Measurements from ENCODE around the gene TMEM164.
"Not testable (repeated sequence)": the region's sequence is repeated elsewhere in the genome, so short reads cannot be mapped to it uniquely, and the experiment has no call there.

TMEM164 gene

DNA sequence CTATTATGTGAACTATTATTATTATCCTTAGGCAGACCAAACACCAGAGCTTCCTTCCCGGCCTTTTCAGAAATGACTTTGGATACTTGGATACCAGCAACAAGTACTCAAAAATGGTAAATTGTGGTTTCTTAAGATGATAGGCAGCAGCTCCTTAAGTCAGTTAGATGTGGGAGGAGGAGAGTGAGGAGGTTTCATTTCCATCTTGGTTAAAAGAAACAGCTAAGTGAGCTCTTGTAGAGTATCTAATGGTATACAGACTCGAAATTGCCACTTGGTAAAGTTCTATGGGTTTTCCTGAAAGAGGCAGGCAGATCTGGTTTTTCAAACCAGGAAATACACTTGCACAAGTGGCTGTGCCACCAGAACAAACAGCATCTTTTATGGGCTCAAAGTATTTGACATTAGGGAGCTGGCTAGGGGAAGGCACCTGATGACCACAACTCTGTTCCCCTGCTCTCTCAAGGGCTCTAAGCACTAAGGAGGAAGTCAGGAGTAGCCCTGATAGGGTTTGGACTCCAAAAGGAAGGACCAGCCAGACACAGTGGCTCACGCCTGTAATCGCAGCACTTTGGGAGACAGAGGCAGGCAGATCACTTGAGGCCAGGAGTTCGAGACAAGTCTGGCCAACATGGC is 130.9 kb downstream of the TMEM164 start:
- no peak for DNase-seq (ENCODE audit: low read depth)

DNA sequence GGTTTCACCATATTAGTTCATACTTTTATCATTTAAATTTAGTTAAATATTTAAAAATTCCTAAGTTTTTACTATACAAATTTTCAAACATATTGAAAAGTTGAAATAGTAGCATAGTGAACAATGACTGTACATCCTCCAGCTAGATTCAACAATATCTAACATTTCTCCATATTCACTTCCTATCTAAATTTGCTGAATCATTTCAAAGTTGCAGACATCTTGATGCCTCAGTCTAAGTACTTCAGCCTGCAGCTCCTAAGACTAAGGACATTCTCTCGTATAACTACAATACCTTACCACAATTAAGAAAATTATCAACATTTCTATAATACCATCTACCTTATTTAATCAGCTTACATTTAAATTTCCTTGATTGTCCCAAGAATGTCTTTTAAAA is 132.7 kb downstream of the TMEM164 start:
- no peak for DNase-seq (ENCODE audit: low read depth)

DNA sequence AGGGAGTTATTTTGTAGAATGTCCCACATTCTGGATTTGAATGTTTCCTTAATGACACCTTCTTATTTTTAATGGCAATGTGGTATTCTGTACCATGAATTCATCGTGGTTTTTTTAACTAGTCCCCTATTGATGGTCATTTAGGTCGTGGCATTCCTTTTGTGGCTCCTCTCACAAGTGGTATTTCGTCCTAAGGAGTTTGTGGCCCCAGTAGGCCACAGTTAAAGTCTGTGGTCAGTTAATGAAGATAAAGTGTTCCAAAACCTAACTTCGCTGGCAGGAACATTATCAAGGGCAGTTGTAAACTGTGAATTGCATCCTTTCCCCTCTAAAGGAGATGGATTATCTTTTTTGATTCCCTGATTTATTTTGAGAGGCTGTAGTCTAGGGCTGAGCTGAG is 133.2 kb downstream of the TMEM164 start:
- no peak for DNase-seq (ENCODE audit: low read depth)

DNA sequence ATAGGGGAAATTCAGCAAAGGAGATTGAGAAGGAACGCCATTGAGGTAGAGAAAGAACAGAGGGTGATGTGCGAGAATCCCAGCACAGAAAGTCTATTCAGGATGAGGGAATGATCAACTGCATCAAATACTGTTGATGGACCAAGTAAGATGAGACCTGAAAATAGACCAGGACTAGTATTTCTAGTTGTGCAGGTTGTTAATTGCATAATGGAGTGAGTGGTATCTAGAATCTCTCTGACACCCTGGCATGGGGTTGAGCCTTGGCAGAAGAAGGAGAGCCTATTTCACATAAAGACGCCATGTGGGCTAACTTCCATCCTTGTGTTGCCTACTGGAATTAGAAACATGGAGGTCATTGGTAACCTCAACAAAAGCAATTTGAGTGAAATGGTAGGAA is 135.6 kb downstream of the TMEM164 start:
- DNase-seq (ENCODE audit: low read depth): no peak

DNA sequence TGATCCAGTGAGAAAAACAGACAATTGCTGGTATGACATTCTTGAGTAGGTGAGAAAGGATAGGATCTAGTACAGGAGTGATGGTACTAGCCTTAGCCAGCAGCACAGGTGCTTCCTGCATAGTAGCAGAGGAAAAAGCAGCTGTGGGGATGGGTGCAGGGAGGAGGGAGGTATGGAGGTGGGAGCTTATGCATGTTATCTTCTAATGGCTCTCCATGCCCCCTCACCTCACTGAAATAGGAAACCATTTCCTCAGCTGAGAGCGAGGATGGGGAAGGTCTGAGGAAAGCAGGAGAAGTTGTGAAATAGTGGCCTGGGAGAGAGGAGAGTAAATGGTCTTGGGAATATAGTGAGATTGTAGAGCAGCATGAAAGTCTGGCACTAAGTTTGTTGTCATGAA is 136.3 kb downstream of the TMEM164 start:
- DNase-seq (ENCODE audit: low read depth): no peak

DNA sequence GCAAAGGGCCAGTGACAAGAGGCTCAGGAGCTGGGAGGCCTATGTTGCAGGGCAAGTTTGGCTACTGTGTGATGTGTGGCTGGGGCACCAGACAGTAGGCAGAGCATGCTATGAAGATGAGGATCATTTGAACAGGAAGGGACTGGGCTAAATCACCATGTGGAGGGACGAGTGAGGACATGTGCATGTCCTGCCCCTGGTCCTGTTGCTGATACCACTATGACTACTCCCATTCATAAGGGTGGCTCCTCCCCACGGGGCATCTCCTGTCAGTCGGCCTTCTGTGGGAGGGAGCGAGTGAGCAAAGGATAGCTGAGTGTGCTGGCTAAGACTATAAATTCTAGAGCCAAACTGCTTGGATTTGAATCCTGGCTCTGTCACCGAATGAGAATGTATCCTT is 139.2 kb downstream of the TMEM164 start:
- DNase-seq (ENCODE audit: low read depth): no peak

DNA sequence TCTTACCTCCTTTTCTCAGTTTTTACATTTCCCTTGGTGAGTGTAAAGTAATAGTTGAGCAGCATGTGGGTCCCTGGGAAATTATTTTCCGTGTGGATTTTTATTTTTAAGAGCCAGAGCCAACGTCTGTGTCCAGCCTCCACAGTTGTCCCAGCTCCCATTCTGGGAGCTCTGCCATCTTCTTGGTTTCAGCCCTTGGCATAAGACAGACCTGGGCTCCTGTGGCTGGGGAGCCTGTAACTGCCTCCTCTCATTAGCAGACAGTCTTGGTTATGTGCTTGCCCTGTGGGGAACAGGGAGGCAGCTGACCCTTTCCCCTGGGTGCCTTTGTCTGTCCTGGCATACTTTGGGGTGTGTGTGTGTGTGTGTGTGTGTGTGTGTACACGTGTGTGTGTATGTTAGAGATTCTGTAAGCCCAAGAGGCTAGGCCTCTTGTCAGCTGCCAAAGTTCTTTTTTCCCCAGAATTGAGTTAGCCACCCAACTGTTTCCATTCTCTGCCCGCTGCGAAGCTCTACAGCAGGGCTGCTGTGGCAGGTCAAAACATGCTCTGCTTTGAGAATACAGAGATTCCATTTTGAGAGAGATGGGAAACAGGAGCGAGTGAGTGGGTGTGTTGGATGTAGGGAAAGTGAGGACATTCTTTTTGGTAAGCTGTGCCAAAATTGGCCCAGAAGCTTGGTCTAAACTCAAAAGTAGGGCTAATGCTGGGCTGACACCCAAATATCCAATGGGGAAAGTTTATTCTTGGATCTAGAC is 140.7 kb downstream of the TMEM164 start:
- DNase-seq (ENCODE audit: low read depth): no peak

DNA sequence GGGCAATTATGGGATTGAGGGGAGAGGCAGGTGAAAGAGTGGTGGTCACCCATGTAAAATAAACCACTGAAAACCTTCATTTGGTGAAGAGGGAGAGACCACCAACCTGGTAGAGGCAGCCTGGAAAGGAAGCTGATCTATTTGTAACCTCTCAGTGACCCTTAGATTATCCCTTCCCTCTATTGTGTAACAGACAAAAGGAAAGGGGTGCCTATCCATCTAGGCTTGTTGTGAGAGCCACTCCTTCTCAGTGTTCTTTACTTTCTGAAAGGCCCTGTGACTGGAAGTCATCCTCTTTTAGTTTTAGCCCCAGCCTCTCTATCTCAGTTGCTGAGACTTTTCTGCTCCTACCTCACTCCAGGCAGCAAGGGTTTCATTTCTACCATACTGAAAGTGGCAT is 142.4 kb downstream of the TMEM164 start:
- DNase-seq (ENCODE audit: low read depth): no peak

DNA sequence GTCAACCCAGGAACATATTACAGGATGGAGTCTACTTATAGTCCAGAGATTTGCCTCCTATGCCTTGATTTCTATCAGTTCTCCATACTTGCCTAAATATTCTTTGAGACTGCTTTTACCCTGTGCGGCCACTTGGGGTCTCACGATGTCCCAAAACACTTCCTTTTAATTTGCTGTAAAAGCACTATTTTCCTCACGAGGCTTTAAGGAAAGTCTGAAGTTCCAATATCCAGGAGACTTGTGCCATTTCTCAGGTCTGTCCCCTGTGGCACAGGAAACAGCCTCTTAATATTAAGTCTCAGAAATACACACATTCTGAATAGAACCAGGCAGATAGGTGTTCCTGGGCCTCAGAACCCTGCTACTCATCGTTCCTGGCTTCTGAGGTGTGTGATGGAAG is 142.9 kb downstream of the TMEM164 start:
- no peak for DNase-seq (ENCODE audit: low read depth)

DNA sequence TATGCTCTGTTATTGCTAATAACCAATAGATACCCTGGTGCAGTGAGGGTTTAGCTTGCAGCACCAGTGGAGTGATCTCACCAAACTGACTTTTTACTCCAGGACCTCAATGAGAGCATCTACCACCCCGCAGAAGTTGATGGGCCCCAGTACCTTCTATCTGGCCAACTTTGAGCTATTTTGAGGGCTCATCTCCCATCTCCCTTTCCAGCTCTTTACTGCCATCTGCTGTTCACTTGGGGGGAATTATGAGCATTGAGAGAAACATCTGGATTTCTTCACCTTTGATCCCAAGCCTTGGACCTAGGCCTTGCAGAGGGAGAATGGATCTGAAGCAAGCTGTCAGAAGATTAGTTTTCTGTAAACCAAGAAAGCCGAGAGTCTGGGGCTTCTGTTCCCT is 143.6 kb downstream of the TMEM164 start:
- DNase-seq (ENCODE audit: low read depth): no peak

DNA sequence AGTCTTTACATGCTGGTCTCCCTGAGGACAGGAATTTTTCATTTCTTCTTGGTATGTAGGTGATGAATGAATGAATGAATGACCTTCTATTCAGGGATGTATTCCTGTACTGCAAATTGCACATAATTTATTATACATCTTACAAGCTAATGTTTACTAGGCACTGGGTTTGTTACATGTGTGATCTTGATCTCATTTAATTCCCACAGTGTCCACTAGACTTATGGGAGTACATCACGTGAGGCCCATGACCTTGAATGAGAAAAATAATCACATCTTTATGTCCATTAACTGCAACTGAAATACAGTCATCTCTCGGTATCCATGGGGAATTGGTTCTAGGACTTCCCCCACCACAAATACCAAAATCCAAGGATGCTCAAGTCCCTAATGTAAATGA is 150.3 kb downstream of the TMEM164 start:
- DNase-seq (ENCODE audit: low read depth): no peak

DNA sequence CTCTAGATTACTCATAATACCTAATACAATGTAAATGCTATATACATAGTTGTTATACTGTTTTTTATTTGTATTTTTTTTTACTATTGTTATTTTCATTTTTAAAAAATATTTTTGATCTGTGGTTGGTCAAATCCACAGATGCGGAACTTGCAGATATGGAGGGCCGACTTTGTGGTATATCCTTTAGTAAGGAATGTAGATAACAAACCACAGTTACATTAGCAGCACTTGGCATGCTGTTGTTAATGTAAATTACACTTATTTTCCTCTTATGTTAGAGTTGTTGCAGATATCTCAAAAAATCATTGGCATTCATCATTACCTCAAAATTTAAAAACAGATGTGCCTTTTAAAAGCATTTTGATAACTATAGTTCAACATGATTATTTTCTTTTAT is 151.0 kb downstream of the TMEM164 start:
- DNase-seq (ENCODE audit: low read depth): no peak

DNA sequence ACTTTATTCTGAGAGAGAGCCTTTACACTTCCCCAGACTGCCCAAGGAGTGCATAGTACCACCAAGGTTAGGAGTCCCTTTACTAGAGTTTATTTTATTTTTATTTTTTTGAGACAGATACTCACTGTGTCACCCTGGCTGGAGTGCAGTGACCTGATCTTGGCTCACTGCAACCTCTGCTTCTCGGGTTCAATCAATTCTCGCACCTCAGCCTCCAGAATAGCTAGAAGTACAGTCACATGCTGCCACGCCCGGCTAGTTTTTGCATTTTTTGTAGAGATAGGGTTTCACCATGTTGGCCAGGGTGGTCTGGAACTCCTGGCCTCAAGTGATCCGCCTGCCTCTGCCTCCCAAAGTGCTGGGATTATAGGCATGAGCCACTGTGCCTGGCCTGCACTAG is 151.4 kb downstream of the TMEM164 start:
- not testable (repeated sequence) for DNase-seq (ENCODE audit: low read depth)

DNA sequence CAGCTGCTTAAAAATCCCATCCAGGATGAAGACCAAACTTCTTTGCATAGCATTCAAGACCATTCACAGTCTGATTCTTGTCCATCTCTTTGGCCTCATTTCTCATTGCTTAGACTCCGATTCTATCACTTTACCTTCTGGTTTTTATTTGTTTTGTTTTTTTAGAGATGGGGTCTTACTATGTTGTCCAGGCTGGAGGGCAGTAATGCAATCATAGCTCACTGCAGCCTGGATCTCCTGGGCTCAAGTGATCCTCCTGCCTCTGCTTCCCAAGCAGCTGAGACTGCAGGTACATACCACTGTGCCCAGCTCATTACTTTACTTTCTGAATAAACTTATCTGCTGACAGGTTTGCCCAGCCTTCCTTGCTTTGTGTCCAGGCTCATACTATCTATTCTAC is 152.8 kb downstream of the TMEM164 start:
- no peak for DNase-seq (ENCODE audit: low read depth)

DNA sequence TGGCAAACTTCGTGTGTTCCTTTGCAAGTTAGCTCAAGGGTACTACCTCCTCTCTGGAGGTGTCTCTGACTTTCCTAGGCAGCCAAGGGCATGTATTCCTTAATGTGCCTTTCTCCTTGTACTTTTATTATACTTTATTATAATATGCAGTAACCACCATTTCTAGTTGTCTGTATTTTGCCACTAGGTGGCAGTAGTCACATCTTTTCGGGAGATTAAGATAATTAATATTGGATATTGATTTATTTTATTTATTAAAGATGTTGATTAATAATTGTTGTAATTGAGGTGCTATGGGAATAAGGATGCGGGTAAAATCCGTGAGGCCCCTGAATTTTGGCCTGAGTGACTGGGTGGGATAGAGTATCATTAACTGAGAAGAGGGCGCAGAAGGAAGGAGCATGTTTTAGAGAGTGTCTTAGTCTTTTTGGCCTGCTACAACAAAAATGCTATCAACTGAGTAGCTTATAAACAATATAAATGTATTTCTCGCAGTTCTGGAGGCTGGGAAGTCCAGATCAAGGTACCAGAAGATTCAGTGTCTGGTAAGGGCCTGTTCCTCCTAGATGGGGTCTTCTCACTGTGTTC is 153.3 kb downstream of the TMEM164 start:
- no peak for DNase-seq (ENCODE audit: low read depth)

DNA sequence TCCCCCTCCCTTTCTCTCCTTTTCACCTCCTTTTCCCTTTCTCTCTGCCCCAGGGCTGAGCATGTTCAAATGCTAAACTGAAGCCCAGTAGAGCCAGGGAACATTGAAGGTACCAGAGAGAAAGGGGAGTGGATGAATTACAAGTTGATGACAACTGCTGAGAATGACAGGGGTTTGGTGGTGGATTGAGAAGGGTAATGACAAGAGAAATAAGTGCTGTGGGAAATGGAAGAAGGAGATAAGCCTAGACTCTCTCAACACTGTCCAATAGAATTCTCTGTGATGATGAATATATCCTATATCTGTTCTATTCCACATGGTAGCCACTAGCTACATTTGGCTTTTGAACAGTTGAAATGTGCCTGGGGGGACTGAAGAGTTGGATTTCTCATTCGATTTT is 154.5 kb downstream of the TMEM164 start:
- no peak for DNase-seq (ENCODE audit: low read depth)

DNA sequence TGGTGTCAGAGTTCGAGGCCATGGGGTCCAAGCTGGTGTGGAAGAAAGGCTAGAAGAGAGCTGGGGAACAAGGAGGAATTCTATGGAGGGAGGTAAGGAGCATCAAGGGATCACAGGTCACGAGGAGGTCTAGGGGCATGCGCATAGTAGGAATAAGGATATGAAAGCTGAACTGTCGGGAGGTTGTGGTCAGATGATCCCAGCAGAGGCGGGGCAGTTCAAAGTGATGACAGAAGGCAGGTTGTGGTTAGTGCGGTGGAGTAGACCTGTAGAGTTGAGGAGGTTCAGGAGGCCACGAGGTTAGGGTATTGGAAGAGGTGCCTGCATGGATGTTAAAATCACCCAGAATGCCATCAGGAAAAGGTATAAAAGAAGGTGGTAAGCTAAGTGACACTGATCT is 156.3 kb downstream of the TMEM164 start:
- no peak for DNase-seq (ENCODE audit: low read depth)

DNA sequence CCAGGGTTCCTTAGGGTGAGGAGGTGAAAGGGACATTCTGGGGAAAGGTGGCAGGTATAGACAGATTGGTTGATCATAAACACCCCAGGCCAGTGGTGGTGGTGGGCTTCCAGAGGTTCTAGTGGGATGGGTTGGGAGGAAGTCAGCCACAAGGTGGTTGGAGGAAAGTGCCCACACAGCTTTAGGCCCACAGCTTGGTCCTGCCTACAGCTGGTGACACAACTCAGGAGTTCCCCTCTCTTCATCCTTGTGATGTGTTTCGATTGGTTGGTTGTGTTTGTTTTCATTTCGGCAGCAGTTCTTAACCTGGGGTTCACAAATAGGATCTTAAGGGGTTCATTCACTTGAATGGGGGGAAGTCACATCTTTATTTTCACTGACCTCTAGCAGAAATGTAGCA is 157.0 kb downstream of the TMEM164 start:
- no peak for DNase-seq (ENCODE audit: low read depth)

DNA sequence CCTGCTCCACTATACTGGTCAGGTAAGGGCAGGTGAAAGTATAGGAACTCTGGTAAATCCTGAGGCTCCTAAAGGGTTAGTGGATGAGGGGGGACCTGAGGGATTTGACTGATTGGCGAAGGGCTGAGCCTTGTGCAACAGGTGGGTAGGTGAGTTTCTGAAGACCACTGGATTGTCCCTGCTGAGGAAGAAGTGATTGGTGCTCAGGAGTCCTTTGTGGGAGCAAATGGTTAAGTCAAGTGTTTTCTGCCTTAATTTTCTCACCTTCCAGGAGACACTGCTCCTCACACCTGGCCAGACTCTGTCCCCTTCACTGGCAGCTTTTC is 158.4 kb downstream of the TMEM164 start:
- DNase-seq (ENCODE audit: low read depth): no peak

DNA sequence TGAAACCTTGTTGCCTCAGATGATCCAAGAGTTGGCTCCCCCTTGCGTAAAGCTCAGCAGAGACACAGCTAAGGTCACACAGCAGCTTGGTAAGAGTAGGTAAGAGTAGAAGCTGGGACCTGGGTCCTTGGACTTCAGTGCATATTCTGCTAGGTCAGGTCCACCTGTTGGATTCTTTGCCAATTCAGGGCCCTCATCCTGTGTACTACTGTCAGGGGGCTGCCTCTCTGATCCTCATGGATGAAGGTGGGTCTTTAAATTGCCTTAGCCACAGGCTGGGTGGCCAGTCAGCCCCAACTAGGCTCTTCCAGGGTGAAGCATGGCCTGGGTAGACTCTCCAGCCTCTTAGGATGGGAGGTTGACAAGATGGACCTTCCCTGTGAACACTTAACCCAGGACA is 159.2 kb downstream of the TMEM164 start:
- DNase-seq (ENCODE audit: low read depth): no peak

DNA sequence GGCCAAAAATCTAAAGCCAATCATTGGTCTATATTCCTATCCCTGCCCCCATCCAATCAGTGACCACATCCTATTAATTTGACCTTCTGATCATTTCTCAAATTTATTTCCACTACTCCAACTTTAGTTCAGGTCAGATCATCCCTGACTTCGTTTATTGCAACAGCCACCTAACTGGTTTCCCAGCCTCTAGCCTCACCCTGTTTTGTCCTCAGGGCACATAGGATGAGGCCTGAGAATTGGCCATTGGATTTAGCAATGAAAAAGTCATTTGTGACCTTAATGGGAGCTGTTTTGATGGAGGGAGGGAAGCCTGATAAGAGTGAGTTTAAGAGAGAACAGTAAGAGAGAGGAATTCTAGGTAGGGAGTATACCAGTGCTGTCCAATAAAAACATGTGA is 160.0 kb downstream of the TMEM164 start:
- DNase-seq (ENCODE audit: low read depth): no peak

DNA sequence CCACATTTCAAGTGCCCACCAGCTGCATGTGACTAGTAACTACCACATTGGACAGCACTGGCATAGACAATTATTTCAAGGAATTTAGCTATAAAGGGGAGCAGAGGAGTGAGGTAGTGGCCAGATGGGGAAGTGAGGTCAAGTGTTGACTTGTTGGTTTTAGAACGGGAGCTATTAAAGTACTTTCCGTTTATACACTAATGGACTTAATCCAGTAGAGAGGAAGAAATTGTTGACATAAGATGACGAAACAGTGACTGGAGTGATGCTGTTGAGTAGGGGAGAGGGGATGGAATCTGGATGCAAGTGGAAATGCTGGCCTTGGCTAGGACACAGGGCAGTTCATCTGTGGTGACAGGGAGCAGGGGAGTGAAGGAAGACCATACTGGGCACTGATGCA is 160.6 kb downstream of the TMEM164 start:
- no peak for DNase-seq (ENCODE audit: low read depth)

DNA sequence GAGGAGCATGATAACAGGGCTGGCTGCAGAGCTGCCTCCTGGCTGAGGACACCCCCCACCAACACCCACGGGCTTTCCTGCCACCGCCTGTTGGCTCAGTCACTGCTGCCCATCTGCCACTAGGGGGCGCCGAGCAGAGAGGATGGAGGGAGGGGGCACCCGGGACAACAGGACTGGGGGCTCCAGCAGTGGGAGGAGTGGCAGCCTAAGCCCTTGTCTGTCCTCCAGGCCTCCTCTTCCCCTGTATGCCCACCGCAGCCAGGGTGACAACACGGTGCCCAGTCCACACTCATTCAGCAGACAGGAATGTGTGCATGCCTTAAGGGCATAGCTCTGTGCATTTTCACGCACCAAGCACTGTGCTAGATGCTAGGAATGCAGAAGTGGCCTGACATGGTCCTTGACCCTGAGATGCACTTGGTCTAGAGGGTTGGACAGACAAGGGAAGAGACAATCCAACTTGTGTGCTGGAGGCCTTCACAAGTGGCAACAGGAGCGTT is 165.1 kb downstream of the TMEM164 start:
- peak; percentile 49 for DNase-seq (ENCODE audit: low read depth)

DNA sequence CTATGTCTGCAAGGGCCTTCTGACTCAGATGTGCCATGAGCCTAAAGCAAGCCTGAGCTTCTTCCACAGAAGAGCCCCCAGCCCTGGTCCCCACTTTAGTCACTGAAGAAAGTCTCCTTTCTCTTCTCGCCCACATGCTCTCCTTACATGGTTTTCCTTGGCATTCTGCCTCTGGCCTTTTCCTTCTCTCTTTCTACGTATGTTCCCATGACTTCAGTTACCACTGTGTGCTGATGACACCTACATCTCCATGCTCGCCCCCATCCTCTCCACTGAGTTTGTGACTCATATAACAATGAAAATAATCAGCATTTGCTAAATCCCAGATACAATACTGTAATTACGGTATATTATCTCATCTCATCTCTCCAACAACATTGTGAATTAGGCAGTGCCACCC is 165.7 kb downstream of the TMEM164 start:
- DNase-seq (ENCODE audit: low read depth): no peak

All from activated T-cell treated with anti-CD3 and anti-CD28 coated beads for 1 hour (primary cell).